Prostate gland (tissue), 2 donors: ENCODE results near the gene STK38.

Experiments used
- POLR2A ChIP-seq: fragments of 450-650 bp; IDR thresholded peaks from one replicate; pipeline ENCODE4 v1.6.1; 2016; ENCODE audit warnings: antibody characterized with exemption, mild to moderate bottlenecking
- POLR2AphosphoS5 ChIP-seq: sonication (generic); formaldehyde crosslinking; IDR thresholded peaks from one replicate; pipeline ENCODE4 v1.6.1; 2017; ENCODE audit warnings: antibody characterized with exemption
- TF ChIP-seq, protein P1 (sequence below), 4 experiments: fragments of 200-600 bp in 2 of 4; fragments of 450-650 bp in 2 of 4; sonication (generic) in 2 of 4; IDR thresholded peaks; 1 replicate in 3 of 4; 2 replicates in 1 of 4; pipeline ENCODE4 v1.5.1; 2016 to 2019; ENCODE audit warnings: antibody characterized with exemption in 4 of 4, mild to moderate bottlenecking in 2 of 4, moderate library complexity in 2 of 4

DNA sequence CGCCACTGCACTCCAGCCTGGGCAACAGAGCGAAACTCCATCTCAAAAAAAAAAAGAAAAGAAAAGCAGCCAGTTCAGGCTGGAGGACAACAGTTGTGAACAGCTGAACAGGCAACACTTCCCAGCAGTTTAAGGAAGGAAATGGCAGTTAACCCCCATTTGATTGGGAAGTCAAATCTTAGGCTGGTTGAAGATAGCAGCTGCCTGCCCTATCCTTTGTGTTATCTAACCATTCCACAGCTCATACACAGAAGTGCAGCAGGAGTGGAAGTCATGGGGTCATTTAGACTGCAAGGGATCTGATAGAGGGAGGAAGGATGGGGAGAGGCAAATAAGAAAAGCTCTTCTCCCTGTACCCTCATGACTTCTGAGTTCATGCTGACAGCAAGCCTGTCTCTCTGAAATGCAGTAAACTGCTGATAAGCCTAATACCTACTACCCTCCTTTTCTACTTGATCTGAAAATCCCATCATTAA is 69.2 kb downstream of the STK38 start:
- no peak for TF ChIP-seq POLR2A
- TF ChIP-seq, protein P1, sequence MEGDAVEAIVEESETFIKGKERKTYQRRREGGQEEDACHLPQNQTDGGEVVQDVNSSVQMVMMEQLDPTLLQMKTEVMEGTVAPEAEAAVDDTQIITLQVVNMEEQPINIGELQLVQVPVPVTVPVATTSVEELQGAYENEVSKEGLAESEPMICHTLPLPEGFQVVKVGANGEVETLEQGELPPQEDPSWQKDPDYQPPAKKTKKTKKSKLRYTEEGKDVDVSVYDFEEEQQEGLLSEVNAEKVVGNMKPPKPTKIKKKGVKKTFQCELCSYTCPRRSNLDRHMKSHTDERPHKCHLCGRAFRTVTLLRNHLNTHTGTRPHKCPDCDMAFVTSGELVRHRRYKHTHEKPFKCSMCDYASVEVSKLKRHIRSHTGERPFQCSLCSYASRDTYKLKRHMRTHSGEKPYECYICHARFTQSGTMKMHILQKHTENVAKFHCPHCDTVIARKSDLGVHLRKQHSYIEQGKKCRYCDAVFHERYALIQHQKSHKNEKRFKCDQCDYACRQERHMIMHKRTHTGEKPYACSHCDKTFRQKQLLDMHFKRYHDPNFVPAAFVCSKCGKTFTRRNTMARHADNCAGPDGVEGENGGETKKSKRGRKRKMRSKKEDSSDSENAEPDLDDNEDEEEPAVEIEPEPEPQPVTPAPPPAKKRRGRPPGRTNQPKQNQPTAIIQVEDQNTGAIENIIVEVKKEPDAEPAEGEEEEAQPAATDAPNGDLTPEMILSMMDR (IDR thresholded peaks at IDR 0.05) = no peak
- no peak for TF ChIP-seq POLR2AphosphoS5
